Esophagus squamous epithelium (tissue), 4 donors: ENCODE data around the gene BHLHE41.

Source experiments
- CTCF ChIP-seq, 6 experiments: fragments of 450-650 bp in 4 of 6; fragments of 200-600 bp in 2 of 6; sonication (generic) in 2 of 6; IDR thresholded peaks; one replicate each; pipeline ENCODE4 v1.5.1; 2016 to 2019; ENCODE audit warnings: antibody characterized with exemption in 6 of 6, mild to moderate bottlenecking in 4 of 6, moderate library complexity in 4 of 6
- POLR2A ChIP-seq, 4 donors: fragments of 450-650 bp; IDR thresholded peaks; one replicate each; pipeline ENCODE4 v1.6.1; 2017; ENCODE audit warnings: antibody characterized with exemption in 4 of 4, mild to moderate bottlenecking in 4 of 4, moderate library complexity in 3 of 4

GRCh38 chr12:26114720-26115401, 10.0 kb downstream of the BHLHE41 start:
- TF ChIP-seq POLR2A (IDR thresholded peaks at IDR 0.05) (no peak), CTCF (IDR thresholded peaks at IDR 0.05) (no peak)
